ENCODE results near the gene SOBP. TPM values are rescaled to one million over a fixed set of nuclear protein-coding genes. Genes with fewer than 3 reads are reported as not detected.

Gene SOBP
- total and polyA plus RNA-seq, 2 donors (not counting 3 experiments of a cell fraction or from before 2014, with no cell fraction given): 0.35 to 6.6 TPM

DNA sequence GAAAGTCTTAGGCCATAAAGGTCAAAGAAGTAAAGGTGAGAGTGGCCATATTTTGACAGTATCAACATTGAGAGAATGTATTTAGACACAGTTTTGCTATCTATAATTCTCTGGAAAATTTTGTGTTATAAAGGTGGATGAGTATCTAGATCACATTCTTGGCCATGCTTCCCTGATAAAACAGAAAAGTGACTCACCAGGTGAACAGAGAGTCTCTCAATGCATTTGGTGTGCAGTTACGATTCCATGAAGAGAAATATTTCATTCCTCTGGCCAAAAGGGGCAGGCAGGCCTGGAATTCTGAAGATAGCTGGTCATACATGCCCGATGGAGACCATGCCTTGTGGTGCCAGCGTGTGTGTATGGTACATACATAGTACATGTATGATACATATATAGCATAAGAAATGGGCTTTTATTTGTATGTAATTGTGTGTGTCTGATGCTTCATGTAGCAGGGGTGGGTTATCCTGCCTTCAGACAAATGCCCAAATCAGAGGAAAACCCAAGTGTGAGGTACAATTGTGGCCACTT, 164.0 kb downstream of the SOBP start:
- BruUV-seq (replicated peaks): no TSS peak

More for the DNA sequence above, 164.0 kb downstream of the SOBP start:
- Histone ChIP-seq H3K9me1 (replicated peaks; ENCODE audit: control insufficient read depth, extremely low read depth, insufficient read depth, low read length) (no peaks in the 10 kb centered on the region), H3K9ac (replicated peaks; ENCODE audit: extremely low read depth, insufficient read depth, low read length) (no peak overlapping the region), H4K20me1 (replicated peaks; ENCODE audit: control insufficient read depth, extremely low read depth, insufficient read depth, low read length) (no peaks in the 10 kb centered on the region), H3K79me2 (ENCODE audit: control insufficient read depth, insufficient read depth, low read length) (no peaks in the 10 kb centered on the region), H3K27ac (ENCODE audit: insufficient read depth, low read depth, low read length) (no peak overlapping the region), H3K4me1 (ENCODE audit: control insufficient read depth, extremely low read depth, insufficient read depth, low read length) (peaks cover 23% of the 10 kb centered on the region), H3K27me3 (ENCODE audit: control insufficient read depth in 2 of 2, insufficient read depth in 2 of 2, low read length in 2 of 2) (no peaks in the 10 kb centered on the region), H3K4me3 (replicated peaks in 1 of 3; ENCODE audit: insufficient read depth in 1 of 3, low read depth in 1 of 3, low read length in 3 of 3) (no peak overlapping the region), H3K9me3 (replicated peaks; ENCODE audit: control insufficient read depth, insufficient read depth, low read length) (no peaks in the 10 kb centered on the region), H3K4me2 (ENCODE audit: insufficient read depth, low read length) (no peak overlapping the region), H3K36me3 (ENCODE audit: control insufficient read depth in 2 of 2, extremely low read depth in 1 of 2, insufficient read depth in 2 of 2, low read length in 2 of 2) (no peaks in the 10 kb centered on the region), H2AFZ (ENCODE audit: low read depth, low read length) (no peak overlapping the region)
- TF ChIP-seq MYC (IDR thresholded peaks at IDR 0.05; ENCODE audit: low read depth, low read length) (no peak), FOS (IDR thresholded peaks at IDR 0.05; ENCODE audit: borderline replicate concordance, insufficient read depth, low read length) (no peak), GATA2 (IDR thresholded peaks at IDR 0.05; ENCODE audit: insufficient read depth, insufficient read length, low read depth, low read length) (no peak)
- TF ChIP-seq, protein P1, sequence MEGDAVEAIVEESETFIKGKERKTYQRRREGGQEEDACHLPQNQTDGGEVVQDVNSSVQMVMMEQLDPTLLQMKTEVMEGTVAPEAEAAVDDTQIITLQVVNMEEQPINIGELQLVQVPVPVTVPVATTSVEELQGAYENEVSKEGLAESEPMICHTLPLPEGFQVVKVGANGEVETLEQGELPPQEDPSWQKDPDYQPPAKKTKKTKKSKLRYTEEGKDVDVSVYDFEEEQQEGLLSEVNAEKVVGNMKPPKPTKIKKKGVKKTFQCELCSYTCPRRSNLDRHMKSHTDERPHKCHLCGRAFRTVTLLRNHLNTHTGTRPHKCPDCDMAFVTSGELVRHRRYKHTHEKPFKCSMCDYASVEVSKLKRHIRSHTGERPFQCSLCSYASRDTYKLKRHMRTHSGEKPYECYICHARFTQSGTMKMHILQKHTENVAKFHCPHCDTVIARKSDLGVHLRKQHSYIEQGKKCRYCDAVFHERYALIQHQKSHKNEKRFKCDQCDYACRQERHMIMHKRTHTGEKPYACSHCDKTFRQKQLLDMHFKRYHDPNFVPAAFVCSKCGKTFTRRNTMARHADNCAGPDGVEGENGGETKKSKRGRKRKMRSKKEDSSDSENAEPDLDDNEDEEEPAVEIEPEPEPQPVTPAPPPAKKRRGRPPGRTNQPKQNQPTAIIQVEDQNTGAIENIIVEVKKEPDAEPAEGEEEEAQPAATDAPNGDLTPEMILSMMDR (IDR thresholded peaks at IDR 0.05; ENCODE audit: extremely low read depth in 1 of 2, insufficient read depth in 1 of 2, low read depth in 1 of 2, low read length in 2 of 2): no peak
- TF ChIP-seq, protein P2, sequence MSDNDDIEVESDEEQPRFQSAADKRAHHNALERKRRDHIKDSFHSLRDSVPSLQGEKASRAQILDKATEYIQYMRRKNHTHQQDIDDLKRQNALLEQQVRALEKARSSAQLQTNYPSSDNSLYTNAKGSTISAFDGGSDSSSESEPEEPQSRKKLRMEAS (IDR thresholded peaks at IDR 0.05; ENCODE audit: insufficient read depth, insufficient read length): no peak
- no peak for DNase-seq (ENCODE audit: low read depth, low spot score)
- ChIA-PET POLR2A (no interaction called here), CTCF (interaction anchor here (1.2 kb wide), 1 partner anchor 336 kb away, joined by 3 read pairs; no protein-coding TSS in a partner anchor)
- dilution Hi-C loops (cut with MboI; ENCODE audit: extremely low pct_ligation_motif_present, low sequenced_read_pairs) (no loop called here), intact Hi-C loops (cut with micrococcal nuclease) (no loop called here)
- no peak for FAIRE-seq
